IMR-90 (cell line): Measurements from ENCODE around the gene ADGRD2. TPM values are rescaled to one million over a fixed set of nuclear protein-coding genes. Genes with fewer than 3 reads are reported as not detected.
A peak's percentile ranks its signal among the peaks of the same experiment; 100 is the strongest.

Experiments
- ATAC-seq: fragments of 200-7000 bp; cut with Tn5 transposase; 2 replicates; pipeline ENCODE4 v1.9.1; 2020; ENCODE audit warnings: low read depth, mild to moderate bottlenecking, moderate library complexity
- BruUV-seq: library from RNA; stranded (reverse); fragments of 400-500 nt; replicated peaks from 2 replicates; lab custom pipeline; 2021; lab: Mats Ljungman, UMichigan
- CTCF ChIA-PET: fragments of 300-600 bp; formaldehyde crosslinking; extraction: SDS; loops from one replicate; lab custom pipeline; 2021; ENCODE audit warnings: antibody characterized with exemption; lab: Yijun Ruan, JAX
- POLR2A ChIA-PET: fragments of 300-600 bp; sonication (Branson Sonifier 250); formaldehyde crosslinking; loops from one replicate; lab custom pipeline; 2022; ENCODE audit warnings: antibody characterized with exemption; ENCODE audit not compliant: unreplicated experiment; lab: Charles Lee
- DNase-seq: peaks from one replicate; pipeline ENCODE4 v3.0.0; 2013
- H2AFZ ChIP-seq: replicated peaks from 2 replicates; pipeline ENCODE3; 2013; ENCODE audit warnings: low read length, mild to moderate bottlenecking; ENCODE audit not compliant: poor library complexity
- H2AK5ac ChIP-seq: 2 replicates; pipeline ENCODE4 v1.6.1; 2013; ENCODE audit warnings: low read depth, low read length, inconsistent platforms
- H2AK9ac ChIP-seq: replicated peaks from 2 replicates; pipeline ENCODE3; 2013; ENCODE audit warnings: mild to moderate bottlenecking, low read depth, low read length, moderate library complexity; ENCODE audit not compliant: poor library complexity
- H2BK120ac ChIP-seq: 2 replicates; pipeline ENCODE4 v1.6.1; 2013; ENCODE audit warnings: low read depth, low read length, inconsistent platforms
- H2BK15ac ChIP-seq: 3 replicates; pipeline ENCODE4 v1.6.1; 2013; ENCODE audit warnings: low read depth, low read length, inconsistent platforms
- H2BK20ac ChIP-seq: 2 replicates; pipeline ENCODE4 v1.6.1; 2013; ENCODE audit warnings: low read depth, mild to moderate bottlenecking, inconsistent platforms, low read length, moderate library complexity
- H2BK5ac ChIP-seq: 2 replicates; pipeline ENCODE4 v1.6.1; 2013; ENCODE audit warnings: mild to moderate bottlenecking, low read depth, low read length, inconsistent platforms; ENCODE audit not compliant: poor library complexity, severe bottlenecking
- H3K14ac ChIP-seq: replicated peaks from 2 replicates; pipeline ENCODE4 v1.6.1; 2013; ENCODE audit warnings: low read depth, low read length, inconsistent platforms
- H3K18ac ChIP-seq: 2 replicates; pipeline ENCODE4 v1.6.1; 2013; ENCODE audit warnings: low read depth, low read length, control low read depth
- H3K23ac ChIP-seq: 2 replicates; pipeline ENCODE4 v1.6.1; 2013; ENCODE audit warnings: low read depth, low read length, inconsistent platforms
- H3K27ac ChIP-seq: 2 replicates; pipeline ENCODE4 v1.5.1; 2013; ENCODE audit warnings: mild to moderate bottlenecking, control low read depth, low read length; ENCODE audit not compliant: insufficient read depth
- H3K27me3 ChIP-seq: 2 replicates; pipeline ENCODE4 v1.6.1; 2013; ENCODE audit warnings: low read length; ENCODE audit not compliant: control insufficient read depth, insufficient read depth
- H3K36me3 ChIP-seq: 2 replicates; pipeline ENCODE4 v1.6.1; 2013; ENCODE audit warnings: low read length, mixed read lengths; ENCODE audit not compliant: control insufficient read depth, insufficient read depth
- H3K4ac ChIP-seq: 2 replicates; pipeline ENCODE4 v1.6.1; 2013; ENCODE audit warnings: low read depth, low read length, inconsistent platforms
- H3K4me1 ChIP-seq: 2 replicates; pipeline ENCODE4 v1.6.1; 2013; ENCODE audit warnings: low read length, mixed read lengths; ENCODE audit not compliant: control insufficient read depth, insufficient read depth
- H3K4me2 ChIP-seq: 2 replicates; pipeline ENCODE4 v1.6.1; 2013; ENCODE audit warnings: low read depth, mild to moderate bottlenecking, control low read depth, low read length, moderate library complexity
- H3K4me3 ChIP-seq: 2 replicates; pipeline ENCODE4 v1.5.1; 2013; ENCODE audit warnings: low read depth, mild to moderate bottlenecking, control low read depth, low read length, moderate library complexity; ENCODE audit not compliant: insufficient read depth
- H3K56ac ChIP-seq: 2 replicates; pipeline ENCODE4 v1.6.1; 2013; ENCODE audit warnings: low read length, inconsistent platforms; ENCODE audit not compliant: insufficient read depth; ENCODE audit errors: extremely low read depth
- H3K79me1 ChIP-seq, 2 experiments: 2 replicates each; pipeline ENCODE4 v1.6.1; 2013; ENCODE audit warnings: low read length in 2 of 2, inconsistent platforms in 1 of 2, low read depth in 1 of 2
- H3K9ac ChIP-seq: 2 replicates; pipeline ENCODE4 v1.6.1; 2013; ENCODE audit warnings: low read depth, low read length, control low read depth
- H3K9me1 ChIP-seq: 2 replicates; pipeline ENCODE4 v1.6.1; 2013; ENCODE audit warnings: low read length, inconsistent platforms; ENCODE audit not compliant: insufficient read depth
- H3K9me3 ChIP-seq: 2 replicates; pipeline ENCODE4 v1.6.1; 2013; ENCODE audit warnings: low read length; ENCODE audit not compliant: control insufficient read depth, insufficient read depth
- H4K20me1 ChIP-seq: 2 replicates; pipeline ENCODE4 v1.6.1; 2013; ENCODE audit warnings: low read length, inconsistent platforms; ENCODE audit not compliant: insufficient read depth
- H4K5ac ChIP-seq: 2 replicates; pipeline ENCODE4 v1.6.1; 2013; ENCODE audit warnings: mild to moderate bottlenecking, low read depth, low read length, control low read depth
- H4K8ac ChIP-seq, 2 experiments: 2 replicates each; pipeline ENCODE4 v1.6.1; 2013; ENCODE audit warnings: low read depth in 2 of 2, low read length in 2 of 2, control low read depth in 1 of 2, inconsistent platforms in 1 of 2
- H4K91ac ChIP-seq: 2 replicates; pipeline ENCODE4 v1.6.1; 2013; ENCODE audit warnings: low read depth, low read length, inconsistent platforms; ENCODE audit not compliant: insufficient read depth
- BHLHE40 ChIP-seq: fragments of 150-350 bp; IDR thresholded peaks from 2 replicates; pipeline ENCODE4 v1.6.1; 2016; ENCODE audit warnings: mild to moderate bottlenecking, low read depth, low read length
- CHD1 ChIP-seq: IDR thresholded peaks from 2 replicates; pipeline ENCODE4 v1.6.1; 2012; ENCODE audit warnings: low read depth, low read length, improper control_type of control experiment
- FOS ChIP-seq: fragments of 150-350 bp; IDR thresholded peaks from 2 replicates; pipeline ENCODE4 v1.6.1; 2016; ENCODE audit warnings: low read depth, low read length
- MAFK ChIP-seq: IDR thresholded peaks from 2 replicates; pipeline ENCODE4 v1.6.1; 2012; ENCODE audit warnings: low read depth, low read length, improper control_type of control experiment
- MAZ ChIP-seq: IDR thresholded peaks from 2 replicates; pipeline ENCODE4 v1.6.1; 2012; ENCODE audit warnings: low read depth, mild to moderate bottlenecking, low read length, improper control_type of control experiment, moderate library complexity, borderline replicate concordance
- NFE2L2 ChIP-seq: fragments of 150-350 bp; IDR thresholded peaks from 2 replicates; pipeline ENCODE4 v1.6.1; 2016; ENCODE audit warnings: low read depth, mild to moderate bottlenecking, low read length
- RAD21 ChIP-seq: IDR thresholded peaks from 2 replicates; pipeline ENCODE4 v1.6.1; 2012; ENCODE audit warnings: low read length, improper control_type of control experiment
- RCOR1 ChIP-seq: IDR thresholded peaks from 2 replicates; pipeline ENCODE4 v1.6.1; 2012; ENCODE audit warnings: mild to moderate bottlenecking, low read length, improper control_type of control experiment; ENCODE audit not compliant: insufficient replicate concordance
- RFX5 ChIP-seq: IDR thresholded peaks from 2 replicates; pipeline ENCODE4 v1.8.0; 2012; ENCODE audit warnings: low read depth, mild to moderate bottlenecking, low read length, moderate library complexity
- SMC3 ChIP-seq: fragments of 150-350 bp; IDR thresholded peaks from 2 replicates; pipeline ENCODE4 v1.6.1; 2016; ENCODE audit warnings: low read depth, mild to moderate bottlenecking, antibody characterized with exemption, low read length, moderate library complexity
- WGBS, 2 experiments: methylation state at CpG; one replicate each; pipeline versions ENCODE4 v1.1.5 to v1.1.7; 2013; ENCODE audit warnings: missing lambda C conversion rate in 2 of 2; ENCODE audit not compliant: insufficient read length in 1 of 2; ENCODE audit errors: extremely low coverage in 2 of 2; 5-methylcytosine and 5-hydroxymethylcytosine counted together
- dilution Hi-C: fragments of 300-500 bp; cut with HindIII; formaldehyde crosslinking; loops from one replicate; pipeline ENCODE4 v1.14.3; 2018; ENCODE audit warnings: low sequenced_read_pairs; ENCODE audit not compliant: unreplicated experiment
- in situ Hi-C: fragments of 300-500 bp; cut with MboI; formaldehyde crosslinking; loops from 3 replicates; pipeline ENCODE4 v1.14.3; 2019; ENCODE audit warnings: low sequenced_read_pairs, inconsistent platforms, mixed read lengths
- intact Hi-C: fragments of 100-400 bp; cut with micrococcal nuclease; formaldehyde crosslinking; loops from 2 replicates; pipeline ENCODE4 v1.10.0; 2022
- polyA plus RNA-seq, 3 experiments: library from polyadenylated mRNA; depleted of rRNA; stranded (reverse); fragments of >200 nt; gene quantifications; 2 replicates each; pipeline ENCODE4 v1.2.3, GENCODE V29; 2012; ENCODE audit warnings: low replicate concordance in 1 of 3
- total RNA-seq: library from RNA; depleted of rRNA; stranded (reverse); fragments of >200 nt; gene quantifications from 2 replicates; pipeline ENCODE4 v1.2.3, GENCODE V29; 2012
- TF ChIP-seq, protein P1 (sequence below): fragments of 150-350 bp; IDR thresholded peaks from 2 replicates; pipeline ENCODE4 v1.6.1; 2016; ENCODE audit warnings: low read depth, mild to moderate bottlenecking, low read length, moderate library complexity, borderline replicate concordance

ADGRD2 gene
- total and polyA plus RNA-seq, 2 of the 4 experiments (the other 2 are of a cell fraction): not detected

DNA sequence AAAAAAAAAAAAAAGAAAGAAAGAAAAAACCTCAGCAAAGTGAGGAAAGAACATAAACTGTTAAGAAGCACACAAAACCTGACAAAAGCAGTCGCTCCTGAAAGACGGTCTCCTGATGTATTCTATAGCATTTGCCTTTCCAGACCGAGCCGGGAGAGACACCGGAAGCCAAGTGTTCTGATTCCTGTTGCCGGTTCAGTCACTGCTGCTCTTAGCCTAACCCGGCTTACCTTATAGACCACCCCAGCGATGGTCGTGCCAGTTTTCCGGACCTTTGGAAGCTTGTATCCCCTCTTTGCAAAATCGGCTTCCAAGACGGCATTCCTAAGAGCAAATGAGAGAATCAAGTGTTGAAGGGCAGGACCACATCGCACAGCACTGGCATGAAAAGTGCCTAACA, 35.6 kb upstream of the ADGRD2 start:
- Histone ChIP-seq H3K79me1 (peaks cover 24% of the 10 kb centered on the region in 2 experiments), H3K9me1 (0 out of 2 replicates have a peak, but pooled peaks cover 3% of the 10 kb centered on the region), H4K5ac (peak overlapping the region; percentile 92), H3K4me1 (peaks cover 9% of the 10 kb centered on the region), H3K23ac (peak overlapping the region; percentile 88), H4K20me1 (no peaks in the 10 kb centered on the region; the same call in 1 of the 2 replicates), H3K27ac (peak overlapping the region; percentile 71), H3K9me3 (peaks cover 3% of the 10 kb centered on the region), H2BK120ac (peak overlapping the region; percentile 67), H3K4me3 (peak overlapping the region; percentile 91), H2AK9ac (peak overlapping the region; percentile 96), H2AFZ (peak overlapping the region; percentile 91), H2BK15ac (peak overlapping the region; percentile 35; the same call in 1 of the 3 replicates), H4K8ac (peak overlapping the region; percentile 98), H3K27me3 (no peaks in the 10 kb centered on the region), H3K36me3 (peaks cover 19% of the 10 kb centered on the region), H3K4me2 (peak overlapping the region; percentile 99), H3K14ac (peak overlapping the region; percentile 98), H2BK20ac (no peak overlapping the region; the same call in 1 of the 2 replicates), H2AK5ac (peak overlapping the region; percentile 96), H3K9ac (peak overlapping the region; percentile 89), H3K4ac (peak overlapping the region; percentile 99), H2BK5ac (peak overlapping the region; percentile 79), H4K91ac (peak overlapping the region; percentile 97), H3K56ac (peak overlapping the region; percentile 82), H3K18ac (no peak overlapping the region)
- TF ChIP-seq MAFK (no peak), FOS (no peak), SMC3 (no peak), CHD1 (no peak), RAD21 (no peak), MAZ (no peak), RFX5 (no peak), RCOR1 (no peak), NFE2L2 (no peak), BHLHE40 (no peak)
- TF ChIP-seq, protein P1, sequence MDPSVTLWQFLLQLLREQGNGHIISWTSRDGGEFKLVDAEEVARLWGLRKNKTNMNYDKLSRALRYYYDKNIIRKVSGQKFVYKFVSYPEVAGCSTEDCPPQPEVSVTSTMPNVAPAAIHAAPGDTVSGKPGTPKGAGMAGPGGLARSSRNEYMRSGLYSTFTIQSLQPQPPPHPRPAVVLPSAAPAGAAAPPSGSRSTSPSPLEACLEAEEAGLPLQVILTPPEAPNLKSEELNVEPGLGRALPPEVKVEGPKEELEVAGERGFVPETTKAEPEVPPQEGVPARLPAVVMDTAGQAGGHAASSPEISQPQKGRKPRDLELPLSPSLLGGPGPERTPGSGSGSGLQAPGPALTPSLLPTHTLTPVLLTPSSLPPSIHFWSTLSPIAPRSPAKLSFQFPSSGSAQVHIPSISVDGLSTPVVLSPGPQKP: no peak
- no CpG with 5 or more reads among the region's 13 CpGs for WGBS, 2 experiments
- intact Hi-C loops: loop anchor here (5.0 to 10.0 kb wide), 2 partner anchors 200 to 338 kb away; no protein-coding TSS in a partner anchor
- ATAC-seq (no peak), DNase-seq (no peak)
- in situ Hi-C loops: loop anchor here (10.0 to 25.0 kb wide), 2 partner anchors 298 to 340 kb away; no protein-coding TSS in a partner anchor
- ChIA-PET CTCF (interaction anchor here (0.6 to 1.3 kb wide), 4 partner anchors 14 to 210 kb away, joined by 3 to 4 read pairs (median 4); no protein-coding TSS in a partner anchor), POLR2A (interaction anchor here (0.6 kb wide), 1 partner anchor 712 kb away, joined by 13 read pairs; no protein-coding TSS in a partner anchor)
- TSS peak; percentile 36 for BruUV-seq
- dilution Hi-C loops: no loop called here
